Right renal cortex interstitium (tissue), 3 donors: Measurements from ENCODE around the gene ULK4. TPM values are rescaled to one million over a fixed set of nuclear protein-coding genes. Genes with fewer than 3 reads are reported as not detected.
"Not testable (repeated sequence)": the region's sequence is repeated elsewhere in the genome, so short reads cannot be mapped to it uniquely, and the experiment has no call there.

Experiments used
- DNase-seq, 3 donors: peaks; one replicate each; pipeline ENCODE4 v3.0.0-alpha.2; 2013; ENCODE audit warnings: low read depth in 3 of 3, low spot score in 2 of 3
- polyA plus RNA-seq, 3 donors: library from polyadenylated mRNA; unstranded; fragments of 120-200 nt; gene quantifications; one replicate each; pipeline ENCODE4 v1.2.1, GENCODE V29; 2013; ENCODE audit not compliant: insufficient read length in 3 of 3

ULK4 gene
- polyA plus RNA-seq, 3 donors = 4.7 to 5.3 (median 4.8) TPM

DNA sequence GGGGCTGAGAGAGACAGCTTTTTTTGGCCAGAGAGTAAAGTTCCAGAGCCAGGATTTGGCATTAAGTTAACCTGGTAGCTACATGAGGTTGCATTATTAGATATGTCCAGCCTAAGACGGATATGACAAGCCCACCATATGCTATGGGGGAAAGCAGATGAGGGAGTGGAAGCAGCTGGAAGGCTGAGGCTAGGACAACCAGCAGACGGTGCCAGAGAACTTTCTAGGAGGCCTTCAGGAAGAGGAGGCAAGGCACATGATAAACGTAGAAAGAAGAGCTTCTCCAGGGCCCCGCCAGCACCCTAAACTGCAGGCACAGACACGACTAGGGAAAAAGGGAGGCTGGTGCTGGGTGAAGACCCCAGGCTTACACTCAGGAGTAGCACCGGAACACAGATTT is 675.6 kb downstream of the ULK4 start:
- DNase-seq = no peak

DNA sequence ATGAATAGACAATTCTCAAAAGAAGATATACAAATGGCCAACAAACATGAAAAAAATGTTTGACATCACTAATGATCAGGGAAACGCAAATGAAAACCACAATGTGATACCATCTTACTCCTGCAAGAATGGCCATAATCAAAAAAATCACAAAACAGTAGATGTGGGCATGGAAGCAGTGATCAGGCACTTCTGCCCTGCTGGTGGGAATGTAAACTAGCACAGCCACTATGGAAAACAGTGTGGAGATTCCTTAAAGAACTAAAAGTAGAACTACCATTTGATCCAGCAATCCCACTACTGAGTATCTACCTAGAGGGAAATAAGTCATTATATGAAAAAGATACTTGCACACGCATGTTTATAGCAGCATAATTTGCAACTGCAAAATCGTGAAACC is 677.0 kb downstream of the ULK4 start:
- DNase-seq = not testable (repeated sequence)

DNA sequence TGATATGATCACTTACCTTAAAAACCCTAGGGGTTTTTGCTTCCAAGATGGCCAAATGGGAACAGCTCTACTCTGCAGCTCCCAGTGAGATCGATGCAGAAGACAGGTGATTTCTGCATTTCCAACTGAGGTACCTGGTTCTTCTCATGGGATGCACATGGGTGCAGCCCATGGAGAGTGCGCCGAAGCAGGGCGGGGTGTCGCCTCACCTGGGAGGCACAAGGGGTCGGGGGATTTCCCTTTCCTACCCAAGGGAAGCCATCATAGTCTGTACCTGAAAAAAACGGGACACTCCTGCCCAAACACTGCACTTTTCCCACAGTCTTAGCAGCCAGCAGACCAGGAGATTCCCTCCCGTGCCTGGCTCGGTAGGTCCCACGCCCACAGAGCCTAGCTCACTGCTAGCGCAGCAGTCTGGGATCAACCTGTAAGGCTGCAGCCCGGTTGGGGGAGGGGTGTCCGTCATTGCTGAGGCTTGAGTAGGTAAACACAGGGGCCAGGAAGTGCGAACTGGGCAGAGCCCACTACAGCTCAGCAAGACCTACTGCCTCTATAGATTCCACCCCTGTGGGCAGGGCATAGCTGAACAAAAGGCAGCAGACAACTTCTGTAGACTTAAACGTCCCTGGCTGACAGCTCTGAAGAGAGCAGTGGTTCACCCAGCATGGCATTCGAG is 684.0 kb downstream of the ULK4 start:
- DNase-seq = no peak

DNA sequence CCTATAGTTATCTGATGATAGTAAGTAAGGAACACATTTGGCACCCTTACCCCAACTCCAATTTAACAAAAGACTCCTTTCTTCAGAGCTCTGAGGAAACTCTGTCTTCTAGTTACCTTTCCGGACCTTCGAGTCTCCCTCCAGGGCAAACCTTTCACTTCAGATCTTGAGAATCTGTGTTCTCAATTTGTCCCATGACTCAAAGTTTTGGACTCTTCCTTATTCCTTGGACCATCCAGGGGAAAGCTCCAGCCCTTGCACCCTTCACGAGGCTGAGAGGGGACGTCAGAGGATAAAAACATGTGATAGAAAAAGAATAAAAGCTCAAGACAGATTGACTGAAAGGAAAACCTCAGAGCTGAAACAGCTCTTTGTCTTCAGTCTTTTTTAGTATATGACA is 685.7 kb downstream of the ULK4 start:
- no peak for DNase-seq

DNA sequence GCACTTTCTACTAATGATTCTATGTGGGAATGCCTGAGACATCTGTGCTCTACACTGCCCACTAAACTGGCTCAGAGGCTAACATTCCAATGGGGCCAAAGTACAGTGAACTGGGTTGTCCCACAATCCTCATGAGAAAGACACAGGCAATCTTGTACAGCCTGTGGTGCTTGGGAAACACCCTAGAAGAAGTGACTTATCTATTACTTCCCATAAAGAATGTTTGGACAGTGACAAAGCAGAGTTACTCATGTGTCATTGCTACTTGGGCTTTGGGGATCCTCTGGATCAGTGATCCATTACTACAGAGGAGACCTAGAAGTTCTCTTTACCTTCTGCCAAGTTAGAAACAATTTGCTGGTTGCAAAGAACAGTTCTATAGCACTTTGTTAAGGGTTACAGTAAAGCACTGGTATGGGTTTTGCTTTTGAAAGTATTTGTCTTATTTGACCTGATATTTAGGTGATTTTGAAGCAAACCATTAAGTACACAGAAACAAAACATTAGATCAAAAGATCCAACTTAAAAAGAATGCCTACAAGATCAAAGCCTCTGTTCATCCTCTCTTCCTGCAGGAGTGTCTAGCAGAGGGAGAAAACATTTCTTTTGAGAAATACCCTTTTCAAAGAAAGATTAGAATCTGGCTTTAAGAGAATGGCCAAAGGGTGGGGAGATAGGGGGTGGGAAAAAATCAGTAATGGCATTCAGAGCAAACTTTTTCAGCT is 686.8 kb downstream of the ULK4 start:
- no peak for DNase-seq

DNA sequence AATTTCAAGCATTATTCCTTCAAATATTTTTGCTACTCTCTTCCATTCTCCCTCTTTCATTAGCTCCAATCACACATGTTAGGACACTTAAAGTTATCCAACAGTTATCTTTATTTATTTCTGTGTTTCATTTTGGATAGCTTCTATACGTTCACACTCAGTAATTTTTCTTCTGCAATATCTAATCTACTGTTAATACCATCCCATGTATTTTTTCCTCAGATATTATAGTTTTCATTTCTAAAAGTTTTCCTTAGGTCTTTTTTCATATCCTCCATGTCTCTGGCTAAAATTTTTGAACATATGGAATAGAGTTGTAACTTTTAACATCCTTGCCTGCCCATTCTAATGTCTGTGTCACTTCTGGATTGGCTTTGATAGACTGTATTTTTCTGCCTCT is 689.2 kb downstream of the ULK4 start:
- DNase-seq = no peak

DNA sequence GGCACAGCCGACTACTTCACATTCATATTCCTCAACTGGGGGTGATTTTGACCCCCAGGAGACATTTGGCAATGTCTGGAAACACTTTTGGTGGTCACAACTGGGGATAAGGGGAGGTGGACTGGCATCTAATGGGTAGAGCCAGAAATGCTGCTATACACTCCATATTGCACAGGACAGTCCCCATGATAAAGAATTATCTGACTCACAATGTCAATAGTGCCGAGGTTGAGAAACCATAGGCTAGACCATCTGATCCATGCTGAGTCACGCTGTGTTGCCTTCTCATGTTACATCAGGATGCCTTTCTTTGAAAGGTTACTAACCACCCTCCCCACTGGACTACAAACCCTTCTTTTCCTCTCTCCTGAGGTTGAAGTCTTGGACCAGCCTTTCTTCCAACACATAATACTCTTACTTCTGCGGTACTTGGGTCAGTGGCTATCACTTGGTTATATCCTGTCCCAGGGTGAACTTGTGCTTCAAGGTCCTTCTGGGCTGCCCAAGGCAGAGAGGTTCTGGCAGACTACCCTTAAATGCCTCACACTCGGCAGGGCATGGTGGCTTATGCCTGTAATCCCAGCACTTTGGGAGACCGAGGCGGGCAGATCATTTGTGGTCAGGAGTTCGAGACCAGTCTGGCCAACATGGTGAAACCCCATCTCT is 693.8 kb downstream of the ULK4 start:
- no peak for DNase-seq

DNA sequence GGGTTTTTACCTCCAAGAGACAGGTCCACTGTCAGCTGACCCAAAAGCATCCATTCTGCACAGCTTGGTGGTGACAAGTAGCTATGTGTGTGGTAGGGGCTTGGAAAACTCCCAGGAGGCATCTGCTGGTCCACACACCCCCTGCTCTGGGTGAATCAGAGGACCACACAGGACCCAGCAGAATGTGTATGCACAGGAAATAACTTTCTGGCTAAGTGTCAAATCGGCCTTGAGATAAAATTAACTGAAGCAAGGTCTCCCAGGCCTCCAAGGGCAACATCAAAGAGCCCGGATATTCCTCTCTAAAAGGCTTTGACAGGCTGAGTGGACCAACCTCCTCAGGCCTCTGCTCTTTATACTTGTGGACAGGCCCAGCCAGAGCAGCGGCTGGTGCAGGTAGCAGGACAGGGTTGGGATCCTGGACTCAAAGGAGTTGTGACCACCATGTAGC is 696.1 kb downstream of the ULK4 start:
- no peak for DNase-seq

DNA sequence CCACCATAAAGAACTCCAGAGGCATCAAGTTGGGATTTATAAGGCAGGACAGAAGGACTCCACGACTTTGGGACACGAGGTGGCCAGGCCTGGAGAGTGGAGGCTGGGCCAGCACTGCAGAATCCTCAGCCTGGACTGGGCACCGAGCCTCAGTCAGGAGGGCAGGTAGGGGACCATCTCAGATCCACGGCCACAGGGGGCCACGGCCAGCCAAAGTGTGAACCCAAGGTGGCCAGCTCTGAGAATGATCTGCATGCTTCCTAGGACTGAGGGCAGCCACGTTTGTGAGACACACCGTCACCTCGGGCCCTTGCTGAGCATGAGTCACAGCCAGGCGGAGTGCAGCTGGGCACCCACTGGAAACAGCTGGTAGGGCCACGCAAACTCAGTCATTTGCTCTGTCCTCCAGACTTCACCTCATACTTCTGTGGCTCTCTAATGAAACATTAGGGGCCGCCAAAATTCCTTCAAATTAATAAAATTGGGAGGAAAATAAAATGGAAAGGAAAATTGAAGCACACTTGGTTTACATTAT is 696.8 kb downstream of the ULK4 start:
- DNase-seq = no peak

DNA sequence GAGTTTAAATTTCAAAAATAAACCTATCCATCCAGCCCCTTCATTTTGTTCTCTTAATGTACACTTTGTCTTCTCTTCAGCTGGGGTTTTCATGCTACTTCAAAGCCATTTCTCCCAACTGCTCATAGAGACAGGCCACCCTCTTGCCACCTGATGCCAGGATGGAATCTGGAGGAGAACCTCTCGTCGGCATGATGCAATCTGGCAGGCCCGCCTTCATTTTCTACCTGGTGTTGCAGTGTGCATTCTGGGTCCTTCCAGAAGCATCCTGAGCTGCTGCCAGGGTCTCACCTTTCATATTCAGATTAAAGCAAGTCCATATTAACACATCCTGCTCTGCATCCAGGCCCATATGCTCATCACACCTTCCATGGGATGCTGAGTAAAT is 701.8 kb downstream of the ULK4 start:
- no peak for DNase-seq

DNA sequence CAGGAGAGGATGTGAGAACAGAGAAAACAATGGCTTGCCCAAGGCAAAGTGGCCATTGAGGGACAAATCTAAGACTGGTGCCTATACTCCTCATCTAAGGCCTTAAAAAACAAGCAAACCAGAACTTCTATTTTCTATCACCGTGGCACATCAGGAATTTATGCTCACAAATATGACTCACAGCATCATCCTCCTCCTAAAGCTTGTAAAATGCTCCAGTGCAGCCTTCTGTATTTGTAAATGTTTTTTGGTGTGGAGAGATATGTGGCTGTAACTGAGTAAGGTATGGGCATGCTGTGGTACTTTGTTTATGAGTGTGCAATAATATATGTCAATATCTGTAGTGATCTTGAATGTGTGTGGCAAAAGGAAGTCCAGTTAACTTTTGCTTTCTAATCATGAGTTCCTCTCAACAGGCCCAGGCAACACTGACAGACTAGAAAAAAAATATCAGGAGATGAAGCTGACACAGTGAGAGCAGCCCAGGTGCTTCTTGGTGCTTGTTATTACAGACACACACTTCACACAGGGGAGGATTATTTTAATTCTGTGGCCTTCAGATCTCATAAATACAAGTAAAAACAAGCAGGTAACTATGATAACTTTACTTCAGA is 702.3 kb downstream of the ULK4 start:
- no peak for DNase-seq

DNA sequence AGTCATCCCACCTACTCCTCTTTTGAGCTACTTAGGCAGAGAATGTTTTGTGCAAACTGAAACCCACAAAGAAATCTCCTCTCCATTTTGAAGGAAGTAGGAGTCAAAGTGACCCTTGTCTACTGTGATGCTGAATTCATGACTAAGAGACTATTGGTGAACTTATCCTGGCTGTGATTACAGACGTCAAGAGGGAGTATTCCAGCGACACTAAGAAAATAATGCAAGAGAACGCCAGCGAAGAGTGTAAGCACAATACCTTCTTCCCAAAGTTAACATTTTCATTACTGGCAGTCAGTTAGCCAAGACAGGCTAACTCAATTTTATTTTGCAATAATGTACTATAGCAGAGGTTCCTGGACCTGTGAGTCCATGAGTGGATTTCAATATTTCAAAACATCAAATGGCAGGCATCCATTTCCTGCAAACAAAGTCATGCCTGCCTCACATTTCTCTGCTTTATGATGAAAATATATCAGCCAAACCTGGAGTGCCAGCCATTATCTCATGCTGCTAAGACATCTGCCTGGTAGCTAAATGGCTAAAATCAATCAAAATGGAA is 703.6 kb downstream of the ULK4 start:
- no peak for DNase-seq

DNA sequence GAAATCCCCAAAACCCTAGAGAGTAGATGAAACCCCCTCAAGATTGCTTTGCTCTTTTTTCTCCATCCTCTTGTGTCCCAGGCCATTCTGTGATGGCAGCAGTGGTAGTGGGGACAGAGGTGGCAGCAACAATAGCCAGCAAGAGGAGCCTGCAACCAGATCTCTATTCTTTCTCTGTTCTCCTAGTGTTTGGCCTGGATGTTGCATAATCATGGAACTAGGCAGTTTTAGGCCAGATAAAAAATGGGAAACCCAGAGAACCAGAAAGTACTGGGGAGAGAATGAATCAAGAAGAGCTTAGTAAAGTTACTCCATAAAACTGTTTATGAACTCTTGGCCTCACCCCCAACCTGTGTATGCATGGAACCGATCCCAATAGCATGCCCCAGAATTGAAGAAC is 710.3 kb downstream of the ULK4 start:
- DNase-seq = no peak

DNA sequence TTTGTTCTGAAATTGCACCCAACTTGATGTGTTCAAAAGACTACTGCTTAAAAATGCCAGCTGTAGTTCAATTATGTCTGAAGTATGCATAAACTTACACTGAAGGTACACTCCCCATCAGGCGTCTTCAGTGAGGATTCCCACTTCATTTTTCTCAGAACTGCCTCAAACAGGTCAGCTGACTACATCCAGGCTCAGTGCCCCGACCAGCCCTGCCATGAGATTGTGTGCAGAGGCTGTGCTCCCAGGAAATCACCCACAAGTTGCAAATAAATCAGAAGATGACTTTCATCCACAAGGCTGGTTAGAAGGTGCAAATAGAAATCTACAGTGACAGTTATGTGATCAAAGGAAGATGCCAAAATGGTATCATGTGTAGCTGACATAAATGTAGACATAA is 711.1 kb downstream of the ULK4 start:
- no peak for DNase-seq

DNA sequence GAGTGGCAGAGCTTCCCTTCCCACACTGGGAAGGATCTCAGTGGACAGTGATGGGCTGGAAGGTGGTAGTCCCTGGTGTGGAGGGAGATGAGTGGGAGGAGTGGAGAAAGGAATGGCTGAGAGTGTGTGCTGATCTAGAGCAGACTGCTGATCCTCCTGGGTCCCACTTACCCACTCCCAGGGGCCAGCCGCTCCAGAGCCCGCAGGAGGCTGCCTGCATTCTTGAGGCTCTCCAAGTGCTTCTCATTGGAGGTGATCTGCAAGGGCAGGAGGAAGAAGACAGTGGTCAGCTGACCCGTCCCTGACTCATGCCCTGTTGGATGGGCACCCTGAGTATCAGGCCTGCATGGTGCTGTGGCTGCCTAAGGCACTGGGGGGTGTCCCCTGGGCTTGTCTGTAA is 712.6 kb downstream of the ULK4 start:
- DNase-seq = no peak

DNA sequence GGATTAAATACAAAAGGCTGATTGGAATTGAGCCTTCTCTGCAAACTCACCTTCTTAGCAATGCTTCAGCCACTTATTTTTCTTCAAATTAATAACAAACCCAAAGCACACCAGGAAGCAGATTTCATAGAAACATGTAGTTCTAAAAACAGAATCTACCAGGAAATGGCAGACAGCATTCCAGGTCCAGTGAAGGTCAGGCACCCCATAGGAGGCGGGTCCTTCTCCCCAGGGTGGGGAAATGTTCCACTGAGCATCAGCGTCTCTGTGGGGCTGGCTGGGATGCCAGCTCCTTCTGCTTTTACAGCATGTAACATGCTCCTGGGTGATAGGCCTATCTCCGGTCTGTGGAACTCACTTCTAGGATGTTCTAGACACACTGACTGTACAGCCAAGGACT is 713.4 kb downstream of the ULK4 start:
- DNase-seq = no peak

DNA sequence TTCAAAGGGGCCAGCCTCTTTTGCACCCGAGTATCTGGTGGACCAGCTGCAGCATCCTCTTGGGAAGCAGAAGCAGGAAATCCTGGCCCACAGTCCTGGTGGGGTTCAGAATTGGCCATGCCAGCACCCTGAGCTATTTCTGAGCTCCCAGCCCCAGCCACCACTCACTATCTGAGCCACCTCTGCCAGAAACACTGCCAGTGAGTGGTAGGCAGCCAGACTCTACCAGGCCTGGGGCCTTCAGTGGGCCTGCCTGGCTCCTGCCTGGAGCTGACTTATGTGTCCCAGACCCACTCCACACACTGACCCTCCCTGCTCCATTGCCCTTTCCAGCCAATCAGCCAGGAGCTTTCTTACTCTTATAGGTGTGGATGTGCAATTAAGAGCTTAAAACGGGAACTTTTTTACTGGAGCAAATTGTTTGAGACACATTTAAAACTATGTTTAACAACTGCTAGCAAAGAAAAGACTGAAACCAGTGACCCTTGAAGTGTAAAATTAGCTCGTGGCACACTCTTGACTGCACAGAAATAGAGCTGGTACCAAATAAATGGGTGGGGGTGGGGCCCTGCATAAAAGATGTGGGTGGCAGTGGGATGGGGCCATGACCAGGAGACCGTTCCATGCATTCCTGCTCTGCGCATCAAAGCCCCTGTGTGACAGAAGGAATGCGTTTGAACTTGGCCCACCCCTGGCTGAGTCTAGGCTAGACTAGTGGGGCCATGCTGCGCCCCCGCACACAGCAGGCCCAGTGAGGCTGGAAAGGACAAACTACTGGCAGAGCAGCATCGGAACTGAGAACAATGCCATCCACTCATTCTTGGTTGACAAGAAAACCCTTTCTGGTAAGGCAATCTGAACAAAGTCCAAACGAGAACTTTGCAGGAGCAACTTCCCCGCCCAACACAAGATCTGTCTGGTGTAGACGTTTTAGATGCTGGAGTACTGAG is 714.6 kb downstream of the ULK4 start:
- DNase-seq = peak in 1 of 3 donors; percentile 23

DNA sequence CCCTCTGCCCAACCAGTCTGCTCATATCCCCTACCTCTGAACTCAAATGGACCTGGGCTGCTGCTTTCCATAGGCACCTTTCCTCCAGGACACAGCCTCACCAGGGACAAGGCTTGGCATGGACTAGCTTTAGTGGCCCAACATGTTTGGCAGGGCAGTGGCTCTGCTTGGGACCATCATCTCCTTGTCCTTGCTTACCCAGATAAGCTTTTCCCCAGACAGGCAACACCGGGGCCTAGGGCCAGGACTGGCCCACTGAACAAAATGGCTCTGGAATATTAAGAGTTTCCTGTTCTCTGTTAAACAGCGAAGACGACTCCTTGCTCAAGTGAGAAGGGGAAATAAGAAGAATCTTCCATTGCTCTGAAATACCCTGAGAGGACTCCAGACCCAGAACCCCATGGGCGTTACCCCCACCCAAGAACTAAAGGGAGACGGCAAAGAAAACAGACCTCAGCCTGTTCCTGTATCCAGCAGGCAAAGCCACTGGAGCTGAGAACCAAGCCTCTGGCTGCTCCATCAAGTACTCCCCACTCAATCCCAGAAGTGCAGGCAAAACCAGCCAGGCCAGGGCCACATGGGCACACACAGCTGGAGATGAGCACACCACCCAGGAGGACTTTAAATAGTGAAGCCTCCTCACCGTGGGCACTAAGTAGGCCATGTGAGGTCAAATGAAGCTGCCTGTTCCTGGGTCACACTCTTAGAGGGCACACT is 717.1 kb downstream of the ULK4 start:
- DNase-seq = no peak

DNA sequence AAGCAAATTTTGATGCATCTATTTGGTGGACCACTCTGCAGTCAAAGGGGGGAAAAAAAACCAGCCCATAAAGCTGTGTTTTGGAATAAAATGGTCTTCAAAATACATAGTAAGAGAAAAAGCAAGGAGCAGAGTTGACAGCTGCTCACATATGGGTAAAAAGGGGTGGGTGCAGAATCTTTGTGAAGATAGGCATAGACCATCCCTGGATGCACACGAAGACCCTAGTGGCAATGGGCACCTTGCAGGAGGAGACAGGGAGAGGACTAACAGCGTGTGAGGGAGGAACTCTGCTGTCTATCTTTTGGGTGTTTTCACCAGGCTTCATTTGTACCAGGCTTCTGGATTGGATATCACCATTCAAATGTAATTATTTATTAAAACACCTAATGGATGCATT is 718.7 kb downstream of the ULK4 start:
- DNase-seq = no peak
